ENCODE measurements around the gene GNG12.
"Not testable (repeated sequence)": the region's sequence is repeated elsewhere in the genome, so short reads cannot be mapped to it uniquely, and the experiment has no call there.

Gene GNG12

GRCh38 chr1:67685558-67686266 is 147.6 kb downstream of the GNG12 start:
- in situ Hi-C loops (cut with MboI; ENCODE audit: low sequenced_read_pairs) = no loop called here

- in situ Hi-C loops (cut with MboI; ENCODE audit: low sequenced_read_pairs) = no loop called here
These were observed 148.2 kb downstream of the GNG12 start, which contains the start of gene GADD45A for GRCh38 chr1:67685067-67685557. GADD45A (plus strand) TSS chr1:67685201; CDS start chr1:67685495, 294 bp downstream.

- in situ Hi-C loops (cut with MboI; ENCODE audit: low sequenced_read_pairs) = no loop called here
These were observed 148.7 kb downstream of the GNG12 start for GRCh38 chr1:67684526-67685066.

GRCh38 chr1:67683766-67684525 is 149.3 kb downstream of the GNG12 start:
- in situ Hi-C loops (cut with MboI; ENCODE audit: low sequenced_read_pairs) = no loop called here

DNA sequence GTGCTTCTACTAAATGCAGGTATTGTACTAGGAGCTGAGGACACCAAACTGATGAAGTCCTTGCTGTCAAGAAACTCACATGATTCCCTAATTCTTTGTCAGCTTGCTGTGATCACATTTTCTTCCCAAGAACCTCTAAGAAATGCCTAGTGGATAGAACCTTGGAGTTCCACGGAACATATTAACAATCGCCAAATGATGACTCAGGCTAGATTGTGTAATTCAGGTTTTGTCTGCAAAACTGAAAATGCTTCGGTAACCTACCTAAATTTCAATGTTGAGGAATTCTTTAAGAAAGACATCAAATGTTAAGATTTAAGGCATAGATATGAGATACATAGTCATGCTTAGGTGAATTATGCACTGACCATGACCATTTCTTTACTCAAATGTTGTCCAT is 150.0 kb downstream of the GNG12 start:
- in situ Hi-C loops (cut with MboI; ENCODE audit: low sequenced_read_pairs) = no loop called here

- in situ Hi-C loops (cut with MboI; ENCODE audit: low sequenced_read_pairs) = no loop called here
These were observed 150.5 kb downstream of the GNG12 start for GRCh38 chr1:67682659-67683197.

DNA sequence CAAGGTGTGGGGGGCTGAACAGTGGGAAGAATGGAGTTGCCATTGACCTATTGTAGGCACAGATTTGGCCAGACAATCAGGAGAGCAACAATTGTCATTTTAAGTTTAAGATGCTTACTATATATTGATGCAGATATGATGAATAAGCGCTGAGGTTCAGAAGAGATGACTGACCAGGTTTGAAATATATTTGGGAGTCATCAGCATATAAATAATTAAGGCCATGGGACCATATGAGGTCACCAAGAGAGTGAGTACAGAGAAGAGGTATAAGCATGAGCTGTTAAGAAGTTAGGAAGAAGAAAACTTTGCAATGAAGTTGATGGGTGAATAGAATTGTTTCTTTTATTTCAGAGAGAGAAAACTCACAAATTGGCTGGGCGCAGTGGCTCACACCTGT is 152.8 kb downstream of the GNG12 start:
- in situ Hi-C loops (cut with MboI; ENCODE audit: low sequenced_read_pairs) = no loop called here

- in situ Hi-C loops (cut with MboI; ENCODE audit: low sequenced_read_pairs) = no loop called here
These were observed 153.6 kb downstream of the GNG12 start for GRCh38 chr1:67679691-67680090.

- in situ Hi-C loops (cut with MboI; ENCODE audit: low sequenced_read_pairs) = no loop called here
These were observed 155.3 kb downstream of the GNG12 start for GRCh38 chr1:67677930-67678329.

GRCh38 chr1:67677408-67677807 is 155.9 kb downstream of the GNG12 start:
- in situ Hi-C loops (cut with MboI; ENCODE audit: low sequenced_read_pairs) = no loop called here

DNA sequence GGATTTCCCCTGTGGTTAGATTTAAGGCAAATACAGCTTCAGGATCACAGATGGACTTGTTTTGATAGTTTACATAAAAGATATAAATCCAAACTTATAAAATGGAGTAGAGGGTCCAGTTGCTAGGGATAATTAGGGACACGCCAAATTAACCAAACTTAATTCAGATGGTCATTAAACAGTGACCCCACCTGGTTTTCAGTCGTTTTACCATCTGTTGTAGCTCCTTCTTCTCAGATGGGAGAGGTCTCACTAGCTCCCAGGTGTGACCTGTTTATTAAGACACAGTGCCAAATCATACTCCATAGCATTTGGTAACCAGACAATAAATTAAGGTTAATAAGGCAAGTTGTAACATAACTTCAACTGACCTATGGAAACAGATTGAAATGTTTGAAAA is 156.3 kb downstream of the GNG12 start:
- in situ Hi-C loops (cut with MboI; ENCODE audit: low sequenced_read_pairs) = no loop called here

GRCh38 chr1:67676287-67676686 is 157.0 kb downstream of the GNG12 start:
- in situ Hi-C loops (cut with MboI; ENCODE audit: low sequenced_read_pairs) = no loop called here

DNA sequence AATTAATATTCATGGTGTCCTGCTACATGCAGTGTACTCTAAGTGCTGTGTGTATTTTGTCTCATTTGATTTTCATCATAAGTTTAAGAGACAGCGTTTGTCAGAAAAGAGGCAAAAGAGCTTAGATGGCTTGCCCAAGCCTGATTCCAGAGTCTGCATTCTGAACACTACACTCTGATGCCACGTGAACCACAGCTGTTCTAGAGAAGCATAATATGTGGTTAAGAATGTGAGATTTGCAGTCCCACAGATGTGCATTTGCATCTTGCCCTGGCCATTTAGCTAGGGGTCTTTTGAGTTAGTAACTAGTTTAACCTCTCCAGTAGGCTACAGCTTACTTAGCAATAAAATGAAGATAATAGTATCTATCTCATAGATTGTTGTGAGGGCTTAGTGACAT is 157.5 kb downstream of the GNG12 start:
- in situ Hi-C loops (cut with MboI; ENCODE audit: low sequenced_read_pairs) = no loop called here

DNA sequence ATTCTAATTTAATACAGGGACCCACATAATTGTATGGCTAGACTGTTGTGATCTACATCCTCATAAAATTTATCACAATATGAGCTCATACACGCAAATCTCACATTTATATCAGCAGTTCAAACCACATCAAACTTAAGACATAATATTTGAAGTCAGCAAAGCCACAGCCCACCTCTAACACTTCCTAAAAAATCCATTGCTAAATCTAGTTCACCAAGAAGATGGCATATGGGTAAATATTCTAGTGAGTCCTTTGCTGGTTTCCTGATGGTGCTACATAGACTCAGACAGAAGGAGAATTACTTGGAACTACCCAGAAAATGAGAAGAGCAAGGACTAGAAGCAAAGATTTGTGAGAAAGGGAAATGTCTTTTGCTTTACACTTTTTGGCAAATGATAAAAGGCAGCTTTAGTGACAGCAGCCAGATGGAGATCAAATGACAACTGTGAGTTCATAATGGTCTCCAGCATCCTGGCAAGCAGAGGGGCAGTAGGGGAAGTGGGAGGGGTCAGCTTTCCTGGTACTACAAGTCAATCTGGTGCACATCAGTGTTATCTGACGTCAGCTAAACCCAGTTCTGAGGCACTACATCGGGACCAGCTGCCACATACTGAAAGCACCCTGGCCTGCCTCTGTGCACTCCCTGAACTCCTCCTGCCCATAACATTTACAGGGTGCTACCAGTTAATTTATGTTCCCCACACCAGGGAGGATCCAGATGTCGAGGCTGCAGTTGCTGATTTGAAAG is 158.8 kb downstream of the GNG12 start:
- in situ Hi-C loops (cut with MboI; ENCODE audit: low sequenced_read_pairs) = no loop called here

DNA sequence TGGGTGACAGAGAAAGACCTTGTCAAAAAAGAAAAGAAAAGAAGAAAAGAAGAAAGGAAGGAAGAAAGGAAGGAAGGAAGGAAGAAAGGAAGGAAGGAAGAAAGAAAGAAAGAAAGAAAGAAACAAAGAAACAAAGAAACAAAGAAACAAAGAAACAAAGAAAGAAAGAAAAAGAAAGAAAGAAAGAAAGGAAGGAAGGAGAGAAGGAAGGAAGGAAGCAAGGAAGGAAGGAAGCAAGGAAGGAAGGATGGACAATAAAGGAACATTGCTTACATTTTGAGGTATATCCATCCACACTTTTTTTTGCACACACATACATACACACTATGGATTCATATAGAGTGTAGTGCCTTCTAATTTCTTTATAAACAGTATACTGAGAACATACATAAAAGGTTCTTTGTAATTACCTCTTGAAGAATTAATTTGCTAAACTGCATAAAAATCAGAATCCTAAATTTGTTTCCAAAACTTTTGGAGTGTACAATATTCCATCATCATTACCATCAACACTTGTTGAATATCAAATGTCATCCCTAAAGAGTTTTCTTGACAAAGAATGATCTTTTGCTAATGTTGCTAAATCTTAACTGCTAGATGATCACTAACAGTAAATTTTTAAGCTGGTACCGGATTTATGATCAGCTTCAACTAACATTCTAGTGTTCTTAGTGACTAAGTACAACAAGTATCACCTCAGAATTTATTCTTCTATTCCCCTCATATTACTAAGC is 159.6 kb downstream of the GNG12 start:
- in situ Hi-C loops (cut with MboI; ENCODE audit: low sequenced_read_pairs) = no loop called here

DNA sequence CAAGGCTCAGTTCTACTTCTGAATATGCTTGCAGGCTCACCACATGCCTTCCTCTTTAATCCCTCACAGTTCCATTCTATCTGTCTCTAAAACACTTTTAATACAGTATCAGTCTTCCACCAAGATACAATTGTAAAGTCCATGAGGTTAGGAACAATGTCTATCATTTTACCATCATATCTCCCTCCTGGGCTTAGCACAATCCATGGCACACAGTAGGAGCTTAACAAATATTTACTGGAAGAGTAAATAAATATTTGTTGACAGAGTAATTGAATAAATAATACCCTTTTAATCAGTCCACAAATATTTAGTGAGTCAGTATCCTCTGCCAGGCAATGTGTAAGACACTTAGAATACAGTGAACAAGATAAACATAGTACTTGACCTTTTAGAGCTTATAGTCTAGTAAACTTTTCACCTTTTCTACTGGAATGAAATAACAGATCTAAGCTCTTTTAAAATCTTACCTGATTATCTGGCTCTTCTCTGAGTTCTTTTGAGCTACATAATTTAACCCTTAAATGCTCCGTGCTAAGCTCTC is 160.9 kb downstream of the GNG12 start:
- in situ Hi-C loops (cut with MboI; ENCODE audit: low sequenced_read_pairs) = no loop called here

DNA sequence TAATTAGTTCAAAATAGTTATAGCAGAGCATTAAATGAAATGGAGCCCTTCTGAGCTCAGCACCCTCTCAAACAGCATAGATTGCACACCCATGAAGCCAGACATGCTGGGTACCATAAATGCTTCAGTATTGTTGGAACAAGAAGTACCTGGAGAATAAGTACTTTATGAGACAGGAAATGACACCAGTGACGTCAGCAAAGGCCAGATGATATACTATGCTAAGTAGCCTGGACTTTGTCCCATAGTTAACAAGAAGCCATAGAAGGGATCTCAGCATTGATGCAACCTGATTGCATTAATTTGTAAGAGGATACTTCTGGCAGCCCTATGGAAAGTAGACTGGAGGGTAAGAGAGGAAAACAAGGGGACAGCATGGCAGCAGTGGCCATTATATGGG is 164.6 kb downstream of the GNG12 start:
- in situ Hi-C loops (cut with MboI; ENCODE audit: low sequenced_read_pairs) = no loop called here

- in situ Hi-C loops (cut with MboI; ENCODE audit: low sequenced_read_pairs) = no loop called here
These were observed 166.6 kb downstream of the GNG12 start for GRCh38 chr1:67666636-67667035.

GRCh38 chr1:67665307-67665706 is 168.0 kb downstream of the GNG12 start:
- in situ Hi-C loops (cut with MboI; ENCODE audit: low sequenced_read_pairs) = not testable (repeated sequence)

GRCh38 chr1:67664048-67664447 is 169.2 kb downstream of the GNG12 start:
- in situ Hi-C loops (cut with MboI; ENCODE audit: low sequenced_read_pairs) = no loop called here

Measured in HL-60/S4 treated with retinoic acid at 250 ng/mL for 4 days and 3 days (cell line).